Tibial nerve (tissue), 4 donors: Measurements from ENCODE around the gene GINS2. TPM values are rescaled to one million over a fixed set of nuclear protein-coding genes. Genes with fewer than 3 reads are reported as not detected.
A peak's percentile ranks its signal among the peaks of the same experiment; 100 is the strongest.

ENCODE experiments used
- DNase-seq, 2 donors: peaks; one replicate each; pipeline ENCODE4 v3.0.0-alpha.2; 2019; ENCODE audit warnings: low spot score in 2 of 2
- H3K27ac ChIP-seq, 4 donors: fragments of 200-600 bp; sonication (generic) in 3 of 4; one replicate each; pipeline ENCODE4 v1.5.1; 2017 to 2019; ENCODE audit warnings: mild to moderate bottlenecking in 1 of 4
- H3K27me3 ChIP-seq, 2 donors: fragments of 200-600 bp; sonication (generic) in 1 of 2; one replicate each; pipeline versions ENCODE4 v1.5.1 to v1.6.0; 2017 to 2019
- H3K36me3 ChIP-seq, 3 donors: fragments of 200-600 bp; sonication (generic); one replicate each; pipeline ENCODE4 v1.5.1; 2018 to 2019
- H3K4me1 ChIP-seq, 4 donors: fragments of 200-600 bp; sonication (generic) in 3 of 4; one replicate each; pipeline ENCODE4 v1.5.1; 2017 to 2019
- H3K4me3 ChIP-seq, 4 donors: fragments of 200-600 bp; sonication (generic) in 3 of 4; one replicate each; pipeline ENCODE4 v1.5.1; 2017 to 2019; ENCODE audit warnings: mild to moderate bottlenecking in 1 of 4, moderate library complexity in 1 of 4
- H3K9me3 ChIP-seq, 4 donors: fragments of 200-600 bp; sonication (generic) in 3 of 4; one replicate each; pipeline ENCODE4 v1.5.1; 2017 to 2019
- CTCF ChIP-seq, 5 experiments: fragments of 200-600 bp in 3 of 5; fragments of 450-650 bp in 2 of 5; sonication (generic) in 3 of 5; IDR thresholded peaks; one replicate each; pipeline ENCODE4 v1.5.1; 2016 to 2019; ENCODE audit warnings: antibody characterized with exemption in 5 of 5, mild to moderate bottlenecking in 3 of 5, moderate library complexity in 2 of 5
- EP300 ChIP-seq, 2 donors: sonication (generic); formaldehyde crosslinking; IDR thresholded peaks; one replicate each; pipeline ENCODE4 v1.6.1; 2017; ENCODE audit warnings: antibody characterized with exemption in 2 of 2, mild to moderate bottlenecking in 1 of 2
- POLR2A ChIP-seq, 2 donors: fragments of 450-650 bp; IDR thresholded peaks; one replicate each; pipeline ENCODE4 v1.6.1; 2017; ENCODE audit warnings: antibody characterized with exemption in 2 of 2, mild to moderate bottlenecking in 2 of 2, moderate library complexity in 2 of 2
- WGBS, 2 donors: methylation state at CpG; one replicate each; pipeline ENCODE4 v1.1.5; 2018; 5-methylcytosine and 5-hydroxymethylcytosine counted together
- total RNA-seq, 4 donors: library from RNA; depleted of rRNA; stranded (reverse); fragments of >200 nt; gene quantifications; one replicate each; pipeline ENCODE4 v1.1.0, GENCODE V29; 2016

The GINS2 gene
- total RNA-seq, 4 donors from 2014 or later = 0.20 to 0.66 TPM; not detected in 2

- Histone ChIP-seq H3K9me3 (no peaks in the 10 kb centered on the region), H3K36me3 (no peaks in the 10 kb centered on the region), H3K27me3 (no peaks in the 10 kb centered on the region), H3K4me1 (no peaks in the 10 kb centered on the region), H3K27ac (no peak overlapping the region), H3K4me3 (no peak overlapping the region)
- TF ChIP-seq POLR2A (IDR thresholded peaks at IDR 0.05) (no peak), CTCF (IDR thresholded peaks at IDR 0.05) (no peak), EP300 (IDR thresholded peaks at IDR 0.05) (no peak)
- no peak for DNase-seq
- 34 to 35% methylated on average over 11 of the region's 11 CpGs for WGBS, 2 donors
Observed at GRCh38 chr16:85733839-85734170, 45.1 kb upstream of the GINS2 start.

- DNase-seq = peak in 1 of 2 donors; percentile 8
Observed at GRCh38 chr16:85733155-85733838, 44.5 kb upstream of the GINS2 start.

GRCh38 chr16:85731179-85731578 is 42.4 kb upstream of the GINS2 start:
- H3K4me1 ChIP-seq = no peaks in the 10 kb centered on the region
- no peak overlapping the region for H3K27ac ChIP-seq
- no peaks in the 10 kb centered on the region for H3K9me3 ChIP-seq
- no peaks in the 10 kb centered on the region for H3K36me3 ChIP-seq
- no peak for DNase-seq
- whole genome bisulfite sequencing, 2 donors = 51 to 59% methylated on average over 5 of the region's 5 CpGs
- no peaks in the 10 kb centered on the region for H3K27me3 ChIP-seq
- no peak overlapping the region for H3K4me3 ChIP-seq
- TF ChIP-seq POLR2A (IDR thresholded peaks at IDR 0.05) (no peak), EP300 (IDR thresholded peaks at IDR 0.05) (no peak), CTCF (IDR thresholded peaks at IDR 0.05) (no peak)

More at GRCh38 chr16:85733155-85733838, 44.5 kb upstream of the GINS2 start:
- whole genome bisulfite sequencing, 2 donors = 60 to 61% methylated on average over 13 of the region's 13 CpGs
- Histone ChIP-seq H3K4me1 (no peaks in the 10 kb centered on the region), H3K27me3 (no peaks in the 10 kb centered on the region), H3K27ac (no peak overlapping the region), H3K36me3 (no peaks in the 10 kb centered on the region), H3K9me3 (no peaks in the 10 kb centered on the region), H3K4me3 (no peak overlapping the region)
- TF ChIP-seq EP300 (IDR thresholded peaks at IDR 0.05) = no peak
- no peak for TF ChIP-seq POLR2A (IDR thresholded peaks at IDR 0.05)
- no peak for TF ChIP-seq CTCF (IDR thresholded peaks at IDR 0.05)

- WGBS, 2 donors = 90 to 93% methylated on average over 5 of the region's 5 CpGs
- DNase-seq = no peak
- TF ChIP-seq CTCF (IDR thresholded peaks at IDR 0.05) (no peak), EP300 (IDR thresholded peaks at IDR 0.05) (no peak), POLR2A (IDR thresholded peaks at IDR 0.05) (no peak)
- no peak overlapping the region for H3K27ac ChIP-seq
- H3K36me3 ChIP-seq = no peaks in the 10 kb centered on the region
- no peak overlapping the region for H3K4me3 ChIP-seq
- H3K27me3 ChIP-seq = no peaks in the 10 kb centered on the region
- H3K4me1 ChIP-seq = no peaks in the 10 kb centered on the region
- H3K9me3 ChIP-seq = no peaks in the 10 kb centered on the region
Observed at GRCh38 chr16:85730186-85730465, 41.4 kb upstream of the GINS2 start.

GRCh38 chr16:85729452-85730185 is 40.9 kb upstream of the GINS2 start:
- Histone ChIP-seq H3K4me1 (no peaks in the 10 kb centered on the region), H3K27me3 (no peaks in the 10 kb centered on the region), H3K4me3 (no peak overlapping the region), H3K36me3 (no peaks in the 10 kb centered on the region), H3K27ac (no peak overlapping the region), H3K9me3 (no peaks in the 10 kb centered on the region)
- no peak for TF ChIP-seq EP300 (IDR thresholded peaks at IDR 0.05)
- TF ChIP-seq POLR2A (IDR thresholded peaks at IDR 0.05) = no peak
- TF ChIP-seq CTCF (IDR thresholded peaks at IDR 0.05) = no peak
- no peak for DNase-seq
- WGBS, 2 donors = 65 to 73% methylated on average over 16 of the region's 16 CpGs
